HG02571 (cell line): ENCODE measurements around the gene ZNF780A.
A peak's percentile ranks its signal among the peaks of the same experiment; 100 is the strongest.
"Not testable (repeated sequence)": the region's sequence is repeated elsewhere in the genome, so short reads cannot be mapped to it uniquely, and the experiment has no call there.

Experiments
- ATAC-seq: cut with Tn5 transposase; IDR thresholded peaks from one replicate; pipeline ENCODE4 v1.9.1; 2021; ENCODE audit warnings: mild to moderate bottlenecking, moderate library complexity; ENCODE audit not compliant: unreplicated experiment

Gene ZNF780A

DNA sequence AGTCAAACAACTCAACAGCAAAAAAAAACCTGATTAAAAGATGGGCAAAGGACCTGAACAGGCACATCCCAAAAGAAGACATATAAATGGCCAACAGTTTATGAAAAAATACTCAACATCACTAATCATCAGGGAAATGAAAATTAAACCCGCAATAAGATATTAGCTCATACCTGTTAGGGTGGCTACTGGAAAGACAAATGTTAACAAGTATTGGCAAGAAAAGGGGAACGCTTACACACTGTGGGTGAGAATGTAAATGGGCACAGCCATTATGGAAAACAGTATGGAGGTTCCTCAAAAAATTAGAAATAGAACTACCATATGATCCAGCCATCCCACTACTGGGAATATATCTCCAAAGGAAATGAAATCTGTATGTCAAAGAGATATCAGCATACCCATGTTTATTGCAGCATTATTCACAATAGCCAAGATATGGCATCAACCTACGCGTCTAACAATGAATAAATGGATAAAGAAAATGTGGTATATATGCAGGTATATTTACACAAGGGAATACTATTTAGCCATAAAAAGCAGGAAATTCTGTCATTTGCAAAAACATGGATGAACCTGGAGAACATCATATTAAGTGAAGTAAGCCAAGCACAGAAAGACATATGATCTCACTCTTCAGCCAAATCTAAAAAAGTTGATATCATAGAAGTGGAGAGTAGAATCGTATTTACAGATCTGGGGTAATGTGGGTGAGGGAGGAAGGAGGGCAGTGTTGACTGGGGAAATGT, 2.3 kb downstream of the ZNF780A start:
- no peak for ATAC-seq

DNA sequence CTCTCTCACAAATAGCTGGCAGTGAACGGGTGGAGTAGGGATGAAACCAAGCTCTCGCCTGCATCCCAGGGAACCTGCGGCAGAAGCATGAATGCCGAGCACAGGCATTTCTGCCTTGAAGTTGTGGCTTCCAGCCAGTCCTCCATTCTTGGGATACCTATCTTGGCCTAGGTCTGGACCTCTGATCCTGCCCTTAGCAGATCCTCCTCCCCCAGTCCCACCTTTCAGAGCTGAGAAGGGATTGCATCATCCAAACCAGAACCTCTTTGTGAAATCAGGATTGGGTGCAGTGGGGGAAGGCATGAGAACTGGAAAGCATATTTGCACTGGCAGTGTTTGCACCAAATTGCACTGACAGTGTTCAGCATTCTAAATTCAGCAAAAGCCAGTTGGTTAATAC, 5.8 kb downstream of the ZNF780A start:
- no peak for ATAC-seq

DNA sequence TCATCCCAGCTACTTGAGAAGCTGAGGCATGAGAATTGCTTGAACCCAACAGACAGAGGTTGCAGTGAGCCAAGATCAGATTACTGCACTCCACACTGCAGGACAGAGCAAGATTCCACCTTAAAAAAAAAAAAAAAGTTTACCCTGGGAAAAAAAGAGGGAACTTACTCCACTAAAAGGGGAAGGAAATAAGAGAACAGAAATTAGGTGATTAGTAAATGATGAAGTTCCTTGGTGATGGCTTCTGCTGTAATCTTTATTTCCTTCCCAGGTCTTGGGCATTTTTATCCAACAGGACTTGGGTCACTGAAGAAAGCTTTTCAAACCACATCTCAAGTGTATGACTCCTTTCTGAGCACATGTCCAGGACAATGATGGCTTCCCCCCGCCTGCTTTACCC, 9.3 kb downstream of the ZNF780A start:
- no peak for ATAC-seq

DNA sequence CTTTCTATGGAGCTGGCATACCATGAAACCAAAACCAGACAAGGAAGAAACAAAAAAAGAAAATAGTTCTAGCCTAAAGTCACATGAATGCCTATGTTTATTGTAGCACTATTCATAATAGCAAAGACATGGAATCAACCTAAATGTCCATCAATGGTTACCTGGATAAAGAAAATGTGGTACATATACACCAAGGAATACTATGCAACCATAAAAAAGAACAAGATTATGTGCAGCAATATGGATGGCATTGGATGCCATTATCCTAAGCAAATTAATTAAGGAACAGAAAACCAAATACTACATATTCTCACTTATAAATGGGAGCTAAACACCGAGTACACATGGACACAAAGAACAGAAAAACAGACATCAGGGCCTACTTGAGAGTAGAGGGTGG, 10.5 kb downstream of the ZNF780A start:
- no peak for ATAC-seq

DNA sequence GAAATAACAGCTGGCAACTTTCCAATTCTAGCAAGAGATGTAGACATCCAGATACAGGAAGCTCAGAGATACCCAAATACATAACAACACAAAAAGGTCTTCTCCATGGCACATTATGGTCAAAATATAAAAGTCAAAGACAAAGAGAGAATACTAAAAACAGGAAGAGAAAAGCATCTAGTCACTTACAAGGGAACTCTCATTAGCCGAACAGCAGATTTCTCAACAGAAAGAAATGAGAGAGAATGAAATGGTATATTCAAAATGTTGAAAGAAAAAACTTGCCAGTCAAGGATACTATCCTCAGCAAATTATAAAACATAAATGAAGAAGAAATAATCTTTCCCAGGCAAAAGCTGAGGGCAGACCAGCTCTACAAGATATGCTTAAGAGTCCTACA, 12.4 kb downstream of the ZNF780A start:
- no peak for ATAC-seq

DNA sequence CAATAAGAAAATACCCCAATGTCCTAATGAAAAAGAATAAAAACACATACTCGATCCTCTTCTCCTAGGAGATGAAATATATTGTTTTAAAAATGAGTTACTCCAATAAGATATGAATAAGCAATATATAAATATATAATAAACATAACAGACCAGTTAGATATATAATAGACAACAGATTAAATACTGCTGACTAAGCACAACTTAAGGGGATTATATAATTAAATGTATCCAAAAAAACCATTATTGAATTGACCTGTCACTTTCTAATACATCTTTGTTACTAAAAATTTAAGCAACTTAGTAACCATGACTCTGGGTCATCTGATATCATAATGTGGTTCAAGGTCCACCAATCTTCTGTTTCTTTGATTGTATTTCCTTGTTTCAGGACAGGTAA, 20.7 kb downstream of the ZNF780A start:
- no peak for ATAC-seq

DNA sequence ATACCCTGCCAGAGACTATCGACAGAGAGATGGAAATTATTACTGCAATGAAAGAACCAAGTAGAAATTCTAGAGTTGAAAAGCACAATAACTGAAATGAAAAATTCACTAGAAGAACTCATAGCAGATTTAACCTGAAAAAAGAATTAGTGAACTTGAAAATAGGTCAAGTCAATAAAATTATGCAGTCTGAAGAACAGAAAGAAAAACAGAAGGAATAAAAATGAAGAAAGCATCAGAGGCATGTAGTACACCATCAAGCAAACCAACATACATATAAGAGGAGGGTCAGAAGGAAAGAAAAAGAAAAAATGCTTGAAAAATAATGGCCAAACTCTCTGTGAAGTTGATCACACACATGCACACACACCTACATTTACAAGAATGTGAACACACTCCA, 31.1 kb downstream of the ZNF780A start:
- no peak for ATAC-seq

DNA sequence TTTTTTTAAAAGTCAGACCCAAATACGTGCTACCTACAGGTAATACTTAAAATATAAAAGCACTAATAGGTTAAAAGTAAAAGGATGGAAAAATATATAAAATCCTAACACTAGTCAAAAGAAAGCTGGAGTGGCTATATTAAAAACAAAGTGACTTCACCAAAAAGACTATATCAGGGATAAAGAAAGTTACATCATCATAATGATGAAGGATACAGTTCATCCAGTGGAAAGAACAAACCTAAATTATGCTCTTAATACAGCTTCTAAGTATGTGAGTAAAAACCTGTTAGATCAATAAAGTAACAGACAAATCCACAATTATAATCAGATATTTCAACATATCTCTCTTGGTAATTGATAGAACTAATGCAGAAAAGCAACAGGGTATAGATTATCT, 33.6 kb downstream of the ZNF780A start:
- no peak for ATAC-seq

DNA sequence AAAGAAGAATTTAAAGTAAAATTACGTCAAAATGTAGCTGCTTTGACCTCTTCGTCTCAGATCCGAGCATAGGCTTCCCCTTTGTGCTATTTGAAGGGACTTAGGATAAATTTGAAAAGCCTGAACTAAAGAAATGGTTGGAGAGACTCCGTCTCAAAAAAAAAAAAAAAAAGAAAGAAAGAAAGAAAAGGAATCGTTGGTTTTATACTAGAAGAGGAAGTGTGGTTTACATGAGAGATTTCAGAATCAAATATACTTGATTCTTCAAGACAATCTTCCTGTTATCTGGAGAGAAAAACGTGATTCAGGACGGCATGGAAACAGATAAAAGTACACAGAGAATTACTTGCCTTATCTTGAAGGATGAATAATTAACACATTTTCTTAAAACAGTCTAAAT, 34.2 kb downstream of the ZNF780A start:
- no peak for ATAC-seq

DNA sequence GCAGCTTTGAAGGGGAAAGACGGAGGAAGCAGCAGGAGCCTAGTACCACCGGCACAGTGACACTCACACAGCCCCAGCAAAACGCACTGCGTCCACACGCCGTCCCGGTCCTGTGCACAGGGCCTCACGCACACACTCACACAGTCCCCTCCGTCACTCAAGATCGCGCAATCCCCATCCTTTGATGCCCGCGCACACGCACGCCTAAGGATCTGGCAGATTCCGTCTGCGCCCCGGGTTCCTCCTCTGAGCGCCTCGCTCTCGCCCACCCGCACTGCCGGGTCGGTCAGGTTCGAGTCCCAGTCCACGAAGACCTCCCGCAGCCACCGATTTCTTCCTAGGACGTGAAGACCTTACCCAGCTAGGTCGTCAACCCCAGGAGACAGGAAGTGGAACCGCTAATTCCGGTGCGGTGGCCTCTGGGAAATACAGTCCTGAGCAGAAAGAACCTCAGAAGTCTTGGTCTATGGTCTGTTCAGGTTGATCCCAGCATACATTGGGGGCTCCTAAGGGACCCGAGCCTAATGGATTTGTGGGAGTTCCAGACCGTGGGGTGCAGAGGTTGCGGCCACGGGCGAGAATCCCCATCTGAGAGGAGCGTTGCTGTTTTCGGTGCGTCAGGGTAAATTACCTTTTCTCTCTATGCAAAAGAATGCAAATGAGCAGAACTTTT, 34.8 kb downstream of the ZNF780A start, which contains the start of gene ZNF780B:
TSS of gene ZNF780B (minus strand) at position 400 of the 673 bp plus-strand sequence. CDS start 5,899 bp downstream, outside the sequence.
- ATAC-seq, result peak; percentile 81

DNA sequence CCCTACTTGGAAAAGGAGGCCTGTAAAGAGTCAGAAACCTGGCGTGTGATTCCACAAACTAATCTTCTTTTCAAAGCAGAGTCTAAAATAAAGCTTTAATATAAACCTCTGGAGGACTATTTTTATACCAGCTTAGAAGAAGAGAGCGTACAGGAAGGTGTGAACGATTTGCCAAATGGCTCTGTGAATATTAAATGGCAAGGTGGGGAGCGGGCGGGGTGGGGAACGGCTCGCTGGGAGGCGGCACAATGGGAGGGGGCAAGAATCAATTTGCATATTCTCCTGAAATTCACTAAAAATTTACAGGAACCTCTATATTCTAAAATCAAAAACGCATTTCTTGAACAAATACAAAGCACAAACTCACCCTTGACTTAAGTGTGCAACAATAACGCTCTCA, 35.7 kb downstream of the ZNF780A start:
- ATAC-seq, result no peak

DNA sequence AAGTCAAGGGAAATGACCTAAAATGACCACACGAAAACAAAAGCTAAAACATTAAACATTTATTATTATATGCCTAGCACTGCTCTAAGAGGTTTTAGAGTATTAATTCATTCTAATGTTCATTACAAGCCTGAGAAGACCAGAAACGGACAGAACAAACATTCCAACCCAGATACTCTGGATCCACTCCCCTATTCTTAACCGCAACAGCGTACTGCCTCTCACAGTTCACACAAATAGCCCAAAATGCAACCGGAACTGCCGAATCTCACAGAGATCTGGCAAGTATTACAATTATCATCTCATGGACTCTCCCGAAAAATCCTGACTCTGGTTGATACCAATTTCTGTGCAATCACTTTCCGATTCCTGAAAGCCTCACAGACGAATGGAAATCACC, 36.1 kb downstream of the ZNF780A start:
- ATAC-seq, result no peak

DNA sequence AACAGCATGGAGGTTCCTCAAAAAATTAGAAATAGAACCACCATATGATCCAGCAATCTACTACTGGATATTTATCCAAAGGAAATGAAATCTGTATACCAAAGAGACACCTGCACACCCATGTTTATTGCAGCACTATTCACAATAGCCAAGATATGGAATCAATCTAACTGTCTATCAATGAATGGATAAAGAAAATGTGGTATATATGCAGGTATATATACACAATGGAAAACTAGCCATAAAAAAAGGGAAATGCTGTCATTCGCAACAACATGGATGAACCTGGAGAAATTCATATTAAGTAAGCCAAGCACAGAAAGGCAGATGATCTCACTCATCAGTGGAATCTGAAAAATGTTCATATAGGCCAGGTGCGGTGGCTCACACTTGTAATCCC, 37.3 kb downstream of the ZNF780A start:
- ATAC-seq, result no peak

DNA sequence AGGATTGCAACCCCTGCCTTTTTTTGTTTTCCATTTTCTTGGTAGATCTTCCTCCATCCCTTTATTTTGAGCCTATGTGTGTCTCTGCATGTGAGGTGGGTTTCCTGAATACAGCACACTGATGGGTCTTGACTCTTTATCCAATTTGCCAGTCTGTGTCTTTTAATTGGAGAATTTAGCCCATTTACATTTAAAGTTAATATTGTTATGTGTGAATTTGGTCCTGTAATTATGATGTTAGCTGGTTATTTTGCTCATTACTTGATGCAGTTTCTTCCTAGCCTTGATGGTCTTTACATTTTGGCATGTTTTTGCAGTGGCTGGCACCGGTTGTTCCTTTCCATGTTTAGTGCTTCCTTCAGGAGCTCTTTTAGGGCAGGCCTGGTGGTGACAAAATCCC, 49.0 kb downstream of the ZNF780A start:
- not testable (repeated sequence) for ATAC-seq

DNA sequence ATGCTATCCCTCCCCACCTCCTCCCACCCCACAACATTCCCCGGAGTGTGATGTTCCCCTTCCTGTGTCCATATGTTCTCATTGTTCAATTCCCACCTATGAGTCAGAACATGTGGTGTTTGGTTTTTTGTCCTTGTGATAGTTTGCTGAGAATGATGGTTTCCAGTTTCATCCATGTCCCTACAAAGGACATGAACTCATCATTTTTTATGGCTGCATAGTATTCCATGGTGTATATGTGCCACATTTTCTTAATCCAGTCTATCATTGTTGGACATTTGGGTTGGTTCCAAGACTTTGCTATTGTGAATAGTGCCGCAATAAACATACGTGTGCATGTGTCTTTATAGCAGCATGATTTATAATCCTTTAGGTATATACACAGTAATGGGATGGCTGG, 52.7 kb downstream of the ZNF780A start:
- ATAC-seq, result not testable (repeated sequence)

DNA sequence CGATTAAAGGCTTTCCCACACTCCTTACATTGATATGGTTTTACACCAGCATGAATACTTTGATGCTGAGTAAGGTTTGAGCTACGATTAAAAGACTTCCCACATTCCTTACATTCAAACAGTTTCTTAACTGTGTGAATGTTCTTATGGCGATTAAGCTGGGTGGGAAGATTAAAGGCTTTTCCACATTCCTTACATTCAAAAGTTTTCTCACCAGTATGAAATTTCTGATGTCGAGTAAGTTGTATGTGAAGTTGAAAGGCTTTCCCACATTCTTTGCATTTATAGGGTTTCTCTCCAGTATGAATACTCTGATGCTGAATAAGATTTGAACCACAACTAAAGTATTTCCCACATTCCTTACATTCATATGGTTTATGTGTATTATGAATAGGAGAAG, 54.7 kb downstream of the ZNF780A start:
- no peak for ATAC-seq

DNA sequence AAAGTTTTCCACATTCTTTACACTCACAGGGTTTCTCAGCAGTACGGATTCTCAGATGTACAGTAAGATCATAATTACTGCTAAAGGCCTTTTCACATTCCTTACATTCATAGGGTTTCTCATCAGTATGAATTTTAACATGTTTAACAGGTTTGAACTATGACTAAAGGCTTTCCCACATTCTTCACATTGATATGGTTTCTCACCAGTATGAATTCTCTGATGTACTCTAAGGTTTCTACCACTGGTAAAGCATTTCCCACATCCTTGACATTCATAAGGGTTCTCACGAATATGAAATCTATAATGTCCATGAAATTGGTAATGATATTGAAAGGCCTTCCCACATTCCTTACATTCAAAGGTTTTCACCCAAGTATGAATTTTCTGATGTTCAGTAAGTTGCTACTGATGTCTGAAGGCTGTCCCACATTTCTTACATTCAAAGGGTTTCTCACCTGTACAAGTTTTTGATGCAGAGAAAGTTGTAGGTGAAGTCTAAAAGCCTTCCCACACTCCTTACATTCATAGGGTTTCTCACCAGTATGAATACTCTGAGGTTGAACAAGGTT, 56.7 kb downstream of the ZNF780A start:
- ATAC-seq, result no peak

DNA sequence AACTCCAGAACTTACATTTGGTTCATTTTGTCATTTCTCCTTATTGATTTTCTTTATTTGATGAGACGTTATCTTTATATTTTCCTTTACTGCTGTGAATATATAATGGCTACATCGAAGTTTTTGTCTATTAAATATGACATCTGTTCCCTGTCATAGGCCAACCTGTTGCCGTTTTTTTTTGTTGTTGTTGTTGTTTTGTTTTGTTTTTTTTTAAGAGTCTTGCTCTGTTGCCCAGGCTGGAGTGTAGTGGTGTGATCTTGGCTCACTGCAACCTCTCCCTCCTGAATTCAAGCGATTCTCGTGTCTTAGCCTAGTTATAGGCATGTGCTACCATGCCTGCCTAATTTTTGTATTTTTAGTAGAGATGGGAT, 64.2 kb downstream of the ZNF780A start:
- ATAC-seq, result no peak

DNA sequence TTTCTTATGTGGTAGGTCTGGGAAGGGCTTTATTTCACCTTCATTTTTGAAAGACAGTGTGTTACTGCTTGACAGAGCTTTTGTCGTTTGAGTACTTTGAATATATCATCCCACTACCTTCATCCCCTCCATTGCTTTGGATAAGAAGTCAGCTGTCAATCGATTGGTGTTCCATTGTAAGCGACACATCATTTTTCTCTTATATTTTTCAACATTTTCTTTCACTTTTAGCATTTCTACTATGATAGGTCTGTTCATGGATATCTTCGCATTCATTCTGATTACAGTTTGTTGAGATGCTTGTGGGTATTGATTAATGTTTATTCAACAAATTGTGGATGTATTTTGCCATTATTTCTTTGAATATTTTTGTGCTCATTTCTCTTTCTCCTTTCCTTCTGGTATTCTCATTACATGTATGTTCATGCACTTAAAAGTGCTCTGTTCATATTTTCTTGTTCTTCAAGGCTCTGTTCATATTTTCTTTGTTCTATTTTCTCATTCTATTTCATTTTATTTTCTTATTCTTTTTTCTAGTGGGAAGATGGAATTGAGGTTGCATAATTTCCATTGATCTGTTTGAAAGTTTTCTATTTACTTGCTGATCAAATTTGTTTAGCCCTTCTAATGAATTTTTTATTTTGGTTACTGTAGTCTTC, 64.7 kb downstream of the ZNF780A start:
- no peak for ATAC-seq

DNA sequence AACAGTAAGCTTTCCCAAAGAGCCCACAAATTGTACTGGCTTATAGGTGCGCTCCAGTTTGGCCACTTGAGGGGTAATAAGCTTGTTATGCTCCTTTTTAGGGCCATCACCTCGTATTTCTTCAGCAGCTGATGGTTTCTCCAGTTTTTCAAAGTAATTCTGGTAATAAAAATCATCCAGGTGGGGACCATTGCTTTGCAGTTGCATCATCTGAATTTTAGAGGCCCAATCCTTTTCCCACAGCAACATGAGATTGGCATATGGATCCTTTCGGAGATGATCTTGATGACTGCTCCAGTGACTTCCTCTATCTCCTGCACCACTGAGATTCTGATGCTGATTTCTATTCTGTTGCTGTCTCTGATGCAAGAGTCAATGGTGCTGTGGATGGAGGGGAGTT, 66.8 kb downstream of the ZNF780A start:
- ATAC-seq, result no peak
